Caki2 (cell line): ENCODE results near the gene SLC35B4. TPM values are rescaled to one million over a fixed set of nuclear protein-coding genes. Genes with fewer than 3 reads are reported as not detected.
"Not testable (repeated sequence)": the region's sequence is repeated elsewhere in the genome, so short reads cannot be mapped to it uniquely, and the experiment has no call there.

Experiments used
- DNase-seq: peaks from one replicate; pipeline ENCODE4 v3.0.0-alpha.2; 2015; ENCODE audit warnings: low read depth
- in situ Hi-C: cut with HindIII; loops from 2 replicates; pipeline ENCODE4 v1.10.0; 2016; ENCODE audit warnings: low sequenced_read_pairs, low pct_unique_long_range_greater_than_20kb, mixed read lengths
- total RNA-seq: library from RNA; depleted of rRNA; stranded (reverse); fragments of >200 nt; shearing (Covaris generic); gene quantifications from 2 replicates; pipeline ENCODE4 v1.2.3, GENCODE V29; 2014; ENCODE audit warnings: low replicate concordance

Gene SLC35B4
- total RNA-seq, 1 experiment from 2014 or later = 8.5 TPM

- no peak for DNase-seq
These were observed 15.1 kb downstream of the SLC35B4 start for GRCh38 chr7:134301592-134301991.

GRCh38 chr7:134300988-134301387 is 15.7 kb downstream of the SLC35B4 start:
- in situ Hi-C loops = no loop called here
- no peak for DNase-seq

More at GRCh38 chr7:134301592-134301991, 15.1 kb downstream of the SLC35B4 start:
- in situ Hi-C loops = no loop called here

GRCh38 chr7:134298902-134299683 is 17.6 kb downstream of the SLC35B4 start:
- in situ Hi-C loops = no loop called here
- DNase-seq = peak; percentile 30

GRCh38 chr7:134297489-134297888 is 19.2 kb downstream of the SLC35B4 start:
- no peak for DNase-seq
- in situ Hi-C loops = no loop called here

- in situ Hi-C loops, DNase-seq: not testable (repeated sequence)
These were observed 20.7 kb downstream of the SLC35B4 start for GRCh38 chr7:134295982-134296381.

GRCh38 chr7:134293002-134293740 is 23.6 kb downstream of the SLC35B4 start:
- no peak for DNase-seq
- in situ Hi-C loops = no loop called here

- no peak for DNase-seq
- in situ Hi-C loops = no loop called here
These were observed 26.4 kb downstream of the SLC35B4 start for GRCh38 chr7:134290286-134290685.

- DNase-seq = no peak
- in situ Hi-C loops = no loop called here
These were observed 26.9 kb downstream of the SLC35B4 start for GRCh38 chr7:134289841-134290240.

- in situ Hi-C loops = no loop called here
- no peak for DNase-seq
These were observed 27.3 kb downstream of the SLC35B4 start for GRCh38 chr7:134289423-134289822.

GRCh38 chr7:134287916-134288659 is 28.6 kb downstream of the SLC35B4 start:
- in situ Hi-C loops = no loop called here
- no peak for DNase-seq

- in situ Hi-C loops = no loop called here
- DNase-seq = no peak
These were observed 31.8 kb downstream of the SLC35B4 start for GRCh38 chr7:134284952-134285351.

GRCh38 chr7:134284011-134284410 is 32.7 kb downstream of the SLC35B4 start:
- DNase-seq = no peak
- in situ Hi-C loops = no loop called here

- DNase-seq = no peak
- in situ Hi-C loops = no loop called here
These were observed 36.2 kb downstream of the SLC35B4 start for GRCh38 chr7:134280508-134280907.

- in situ Hi-C loops = no loop called here
- DNase-seq = no peak
These were observed 36.8 kb downstream of the SLC35B4 start for GRCh38 chr7:134279898-134280297.

- no peak for DNase-seq
- in situ Hi-C loops = no loop called here
These were observed 37.4 kb downstream of the SLC35B4 start for GRCh38 chr7:134279336-134279735.

GRCh38 chr7:134278502-134279153 is 38.1 kb downstream of the SLC35B4 start:
- DNase-seq = no peak

GRCh38 chr7:134276951-134277350 is 39.8 kb downstream of the SLC35B4 start:
- in situ Hi-C loops = no loop called here
- no peak for DNase-seq

More at GRCh38 chr7:134278502-134279153, 38.1 kb downstream of the SLC35B4 start:
- in situ Hi-C loops = no loop called here

- DNase-seq = no peak
- in situ Hi-C loops = no loop called here
These were observed 54.4 kb downstream of the SLC35B4 start for GRCh38 chr7:134262322-134262721.
